IMR-90 (cell line): ENCODE results near the gene CTNNAL1. TPM values are rescaled to one million over a fixed set of nuclear protein-coding genes. Genes with fewer than 3 reads are reported as not detected.

Source experiments
- ATAC-seq: fragments of 200-7000 bp; cut with Tn5 transposase; 2 replicates; pipeline ENCODE4 v1.9.1; 2020; ENCODE audit warnings: low read depth, mild to moderate bottlenecking, moderate library complexity
- BruUV-seq: library from RNA; stranded (reverse); fragments of 400-500 nt; replicated peaks from 2 replicates; lab custom pipeline; 2021; lab: Mats Ljungman, UMichigan
- CTCF ChIA-PET: fragments of 300-600 bp; formaldehyde crosslinking; extraction: SDS; loops from one replicate; lab custom pipeline; 2021; ENCODE audit warnings: antibody characterized with exemption; lab: Yijun Ruan, JAX
- POLR2A ChIA-PET: fragments of 300-600 bp; sonication (Branson Sonifier 250); formaldehyde crosslinking; loops from one replicate; lab custom pipeline; 2022; ENCODE audit warnings: antibody characterized with exemption; ENCODE audit not compliant: unreplicated experiment; lab: Charles Lee
- DNase-seq: peaks from one replicate; pipeline ENCODE4 v3.0.0; 2013
- H2AFZ ChIP-seq: replicated peaks from 2 replicates; pipeline ENCODE3; 2013; ENCODE audit warnings: low read length, mild to moderate bottlenecking; ENCODE audit not compliant: poor library complexity
- H2AK5ac ChIP-seq: 2 replicates; pipeline ENCODE4 v1.6.1; 2013; ENCODE audit warnings: low read depth, low read length, inconsistent platforms
- H2AK9ac ChIP-seq: replicated peaks from 2 replicates; pipeline ENCODE3; 2013; ENCODE audit warnings: mild to moderate bottlenecking, low read depth, low read length, moderate library complexity; ENCODE audit not compliant: poor library complexity
- H2BK120ac ChIP-seq: 2 replicates; pipeline ENCODE4 v1.6.1; 2013; ENCODE audit warnings: low read depth, low read length, inconsistent platforms
- H2BK15ac ChIP-seq: 3 replicates; pipeline ENCODE4 v1.6.1; 2013; ENCODE audit warnings: low read depth, low read length, inconsistent platforms
- H2BK20ac ChIP-seq: 2 replicates; pipeline ENCODE4 v1.6.1; 2013; ENCODE audit warnings: low read depth, mild to moderate bottlenecking, inconsistent platforms, low read length, moderate library complexity
- H2BK5ac ChIP-seq: 2 replicates; pipeline ENCODE4 v1.6.1; 2013; ENCODE audit warnings: mild to moderate bottlenecking, low read depth, low read length, inconsistent platforms; ENCODE audit not compliant: poor library complexity, severe bottlenecking
- H3K14ac ChIP-seq: replicated peaks from 2 replicates; pipeline ENCODE4 v1.6.1; 2013; ENCODE audit warnings: low read depth, low read length, inconsistent platforms
- H3K18ac ChIP-seq: 2 replicates; pipeline ENCODE4 v1.6.1; 2013; ENCODE audit warnings: low read depth, low read length, control low read depth
- H3K23ac ChIP-seq: 2 replicates; pipeline ENCODE4 v1.6.1; 2013; ENCODE audit warnings: low read depth, low read length, inconsistent platforms
- H3K27ac ChIP-seq: 2 replicates; pipeline ENCODE4 v1.5.1; 2013; ENCODE audit warnings: mild to moderate bottlenecking, control low read depth, low read length; ENCODE audit not compliant: insufficient read depth
- H3K27me3 ChIP-seq: 2 replicates; pipeline ENCODE4 v1.6.1; 2013; ENCODE audit warnings: low read length; ENCODE audit not compliant: control insufficient read depth, insufficient read depth
- H3K36me3 ChIP-seq: 2 replicates; pipeline ENCODE4 v1.6.1; 2013; ENCODE audit warnings: low read length, mixed read lengths; ENCODE audit not compliant: control insufficient read depth, insufficient read depth
- H3K4ac ChIP-seq: 2 replicates; pipeline ENCODE4 v1.6.1; 2013; ENCODE audit warnings: low read depth, low read length, inconsistent platforms
- H3K4me1 ChIP-seq: 2 replicates; pipeline ENCODE4 v1.6.1; 2013; ENCODE audit warnings: low read length, mixed read lengths; ENCODE audit not compliant: control insufficient read depth, insufficient read depth
- H3K4me2 ChIP-seq: 2 replicates; pipeline ENCODE4 v1.6.1; 2013; ENCODE audit warnings: low read depth, mild to moderate bottlenecking, control low read depth, low read length, moderate library complexity
- H3K4me3 ChIP-seq: 2 replicates; pipeline ENCODE4 v1.5.1; 2013; ENCODE audit warnings: low read depth, mild to moderate bottlenecking, control low read depth, low read length, moderate library complexity; ENCODE audit not compliant: insufficient read depth
- H3K56ac ChIP-seq: 2 replicates; pipeline ENCODE4 v1.6.1; 2013; ENCODE audit warnings: low read length, inconsistent platforms; ENCODE audit not compliant: insufficient read depth; ENCODE audit errors: extremely low read depth
- H3K79me1 ChIP-seq, 2 experiments: 2 replicates each; pipeline ENCODE4 v1.6.1; 2013; ENCODE audit warnings: low read length in 2 of 2, inconsistent platforms in 1 of 2, low read depth in 1 of 2
- H3K9ac ChIP-seq: 2 replicates; pipeline ENCODE4 v1.6.1; 2013; ENCODE audit warnings: low read depth, low read length, control low read depth
- H3K9me1 ChIP-seq: 2 replicates; pipeline ENCODE4 v1.6.1; 2013; ENCODE audit warnings: low read length, inconsistent platforms; ENCODE audit not compliant: insufficient read depth
- H3K9me3 ChIP-seq: 2 replicates; pipeline ENCODE4 v1.6.1; 2013; ENCODE audit warnings: low read length; ENCODE audit not compliant: control insufficient read depth, insufficient read depth
- H4K20me1 ChIP-seq: 2 replicates; pipeline ENCODE4 v1.6.1; 2013; ENCODE audit warnings: low read length, inconsistent platforms; ENCODE audit not compliant: insufficient read depth
- H4K5ac ChIP-seq: 2 replicates; pipeline ENCODE4 v1.6.1; 2013; ENCODE audit warnings: mild to moderate bottlenecking, low read depth, low read length, control low read depth
- H4K8ac ChIP-seq, 2 experiments: 2 replicates each; pipeline ENCODE4 v1.6.1; 2013; ENCODE audit warnings: low read depth in 2 of 2, low read length in 2 of 2, control low read depth in 1 of 2, inconsistent platforms in 1 of 2
- H4K91ac ChIP-seq: 2 replicates; pipeline ENCODE4 v1.6.1; 2013; ENCODE audit warnings: low read depth, low read length, inconsistent platforms; ENCODE audit not compliant: insufficient read depth
- BHLHE40 ChIP-seq: fragments of 150-350 bp; IDR thresholded peaks from 2 replicates; pipeline ENCODE4 v1.6.1; 2016; ENCODE audit warnings: mild to moderate bottlenecking, low read depth, low read length
- CEBPB ChIP-seq: IDR thresholded peaks from 2 replicates; pipeline ENCODE4 v1.6.1; 2012; ENCODE audit warnings: low read depth, low read length, improper control_type of control experiment
- CHD1 ChIP-seq: IDR thresholded peaks from 2 replicates; pipeline ENCODE4 v1.6.1; 2012; ENCODE audit warnings: low read depth, low read length, improper control_type of control experiment
- FOS ChIP-seq: fragments of 150-350 bp; IDR thresholded peaks from 2 replicates; pipeline ENCODE4 v1.6.1; 2016; ENCODE audit warnings: low read depth, low read length
- MAFK ChIP-seq: IDR thresholded peaks from 2 replicates; pipeline ENCODE4 v1.6.1; 2012; ENCODE audit warnings: low read depth, low read length, improper control_type of control experiment
- MAZ ChIP-seq: IDR thresholded peaks from 2 replicates; pipeline ENCODE4 v1.6.1; 2012; ENCODE audit warnings: low read depth, mild to moderate bottlenecking, low read length, improper control_type of control experiment, moderate library complexity, borderline replicate concordance
- MXI1 ChIP-seq: IDR thresholded peaks from 2 replicates; pipeline ENCODE4 v1.6.1; 2012; ENCODE audit warnings: low read depth, mild to moderate bottlenecking, low read length, moderate library complexity, borderline replicate concordance
- POLR2A ChIP-seq: IDR thresholded peaks from 2 replicates; pipeline ENCODE4 v1.6.1; 2012; ENCODE audit warnings: mild to moderate bottlenecking, low read depth, low read length
- USF2 ChIP-seq: fragments of 150-350 bp; IDR thresholded peaks from 2 replicates; pipeline ENCODE4 v1.6.1; 2017; ENCODE audit warnings: mild to moderate bottlenecking, antibody characterized with exemption, low read length, low read depth
- WGBS, 2 experiments: methylation state at CpG; one replicate each; pipeline versions ENCODE4 v1.1.5 to v1.1.7; 2013; ENCODE audit warnings: missing lambda C conversion rate in 2 of 2; ENCODE audit not compliant: insufficient read length in 1 of 2; ENCODE audit errors: extremely low coverage in 2 of 2; 5-methylcytosine and 5-hydroxymethylcytosine counted together
- dilution Hi-C: fragments of 300-500 bp; cut with HindIII; formaldehyde crosslinking; loops from one replicate; pipeline ENCODE4 v1.14.3; 2018; ENCODE audit warnings: low sequenced_read_pairs; ENCODE audit not compliant: unreplicated experiment
- in situ Hi-C: fragments of 300-500 bp; cut with MboI; formaldehyde crosslinking; loops from 3 replicates; pipeline ENCODE4 v1.14.3; 2019; ENCODE audit warnings: low sequenced_read_pairs, inconsistent platforms, mixed read lengths
- intact Hi-C: fragments of 100-400 bp; cut with micrococcal nuclease; formaldehyde crosslinking; loops from 2 replicates; pipeline ENCODE4 v1.10.0; 2022
- polyA plus RNA-seq, 3 experiments: library from polyadenylated mRNA; depleted of rRNA; stranded (reverse); fragments of >200 nt; gene quantifications; 2 replicates each; pipeline ENCODE4 v1.2.3, GENCODE V29; 2012; ENCODE audit warnings: low replicate concordance in 1 of 3
- total RNA-seq: library from RNA; depleted of rRNA; stranded (reverse); fragments of >200 nt; gene quantifications from 2 replicates; pipeline ENCODE4 v1.2.3, GENCODE V29; 2012
- TF ChIP-seq, protein P1 (sequence below): conservative IDR thresholded peaks from 2 replicates; pipeline ENCODE4 v1.5.1; 2012; ENCODE audit warnings: mild to moderate bottlenecking, low read depth, low read length, improper control_type of control experiment

CTNNAL1 gene
- total and polyA plus RNA-seq, 2 of the 4 experiments (the other 2 are of a cell fraction), result 72.3 to 131 TPM

DNA sequence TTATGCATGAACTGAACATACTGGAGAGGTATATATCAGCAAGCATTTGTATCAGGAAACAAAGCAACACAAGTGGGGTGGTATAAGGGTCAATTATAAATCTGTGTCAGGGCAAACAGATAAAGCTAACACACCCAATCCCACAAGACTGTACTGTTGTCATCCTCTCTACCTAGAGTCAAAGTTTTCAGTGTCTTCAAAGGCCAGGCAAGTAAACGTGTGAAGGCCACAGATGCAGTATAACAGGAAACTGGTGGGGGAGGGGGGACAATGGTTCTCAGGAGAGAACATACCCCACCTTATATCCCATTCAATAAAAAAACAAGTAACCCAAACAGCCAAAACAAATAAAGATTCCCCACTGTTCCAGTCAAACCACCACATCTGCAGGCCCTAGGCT lies 101.5 kb downstream of the CTNNAL1 start:
- Histone ChIP-seq H3K4me1 (no peaks in the 10 kb centered on the region), H3K9me1 (no peaks in the 10 kb centered on the region), H3K27me3 (no peaks in the 10 kb centered on the region), H3K4ac (no peak overlapping the region), H4K20me1 (no peaks in the 10 kb centered on the region), H3K9ac (no peak overlapping the region), H3K36me3 (peaks cover 31% of the 10 kb centered on the region), H3K27ac (no peak overlapping the region), H3K4me3 (no peak overlapping the region), H2AK5ac (no peak overlapping the region), H3K14ac (no peak overlapping the region), H2BK20ac (no peak overlapping the region), H3K18ac (no peak overlapping the region), H3K9me3 (no peaks in the 10 kb centered on the region), H3K56ac (no peak overlapping the region), H2AFZ (no peak overlapping the region), H2BK15ac (no peak overlapping the region), H2BK5ac (no peak overlapping the region), H3K79me1 (no peaks in the 10 kb centered on the region), H2BK120ac (no peak overlapping the region), H3K23ac (no peak overlapping the region), H4K5ac (no peak overlapping the region), H3K4me2 (no peak overlapping the region), H4K91ac (no peak overlapping the region), H2AK9ac (no peak overlapping the region), H4K8ac (no peak overlapping the region)
- dilution Hi-C loops (no loop called here), intact Hi-C loops (no loop called here), in situ Hi-C loops (no loop called here)
- DNase-seq (no peak), ATAC-seq (no peak)
- ChIA-PET CTCF (no interaction called here), POLR2A (no interaction called here)
- TF ChIP-seq POLR2A (no peak), MXI1 (no peak), USF2 (no peak), CEBPB (no peak), MAZ (no peak), BHLHE40 (no peak), FOS (no peak), MAFK (no peak), CHD1 (no peak)
- TF ChIP-seq, protein P1, sequence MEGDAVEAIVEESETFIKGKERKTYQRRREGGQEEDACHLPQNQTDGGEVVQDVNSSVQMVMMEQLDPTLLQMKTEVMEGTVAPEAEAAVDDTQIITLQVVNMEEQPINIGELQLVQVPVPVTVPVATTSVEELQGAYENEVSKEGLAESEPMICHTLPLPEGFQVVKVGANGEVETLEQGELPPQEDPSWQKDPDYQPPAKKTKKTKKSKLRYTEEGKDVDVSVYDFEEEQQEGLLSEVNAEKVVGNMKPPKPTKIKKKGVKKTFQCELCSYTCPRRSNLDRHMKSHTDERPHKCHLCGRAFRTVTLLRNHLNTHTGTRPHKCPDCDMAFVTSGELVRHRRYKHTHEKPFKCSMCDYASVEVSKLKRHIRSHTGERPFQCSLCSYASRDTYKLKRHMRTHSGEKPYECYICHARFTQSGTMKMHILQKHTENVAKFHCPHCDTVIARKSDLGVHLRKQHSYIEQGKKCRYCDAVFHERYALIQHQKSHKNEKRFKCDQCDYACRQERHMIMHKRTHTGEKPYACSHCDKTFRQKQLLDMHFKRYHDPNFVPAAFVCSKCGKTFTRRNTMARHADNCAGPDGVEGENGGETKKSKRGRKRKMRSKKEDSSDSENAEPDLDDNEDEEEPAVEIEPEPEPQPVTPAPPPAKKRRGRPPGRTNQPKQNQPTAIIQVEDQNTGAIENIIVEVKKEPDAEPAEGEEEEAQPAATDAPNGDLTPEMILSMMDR, result no peak
- BruUV-seq, result no TSS peak
- WGBS, 2 experiments, result no CpG with 5 or more reads among the region's 1 CpG
